PC-3 (cell line): ENCODE data around the gene FCHO1. TPM values are rescaled to one million over a fixed set of nuclear protein-coding genes. Genes with fewer than 3 reads are reported as not detected.
A peak's percentile ranks its signal among the peaks of the same experiment; 100 is the strongest.
"Not testable (repeated sequence)": the region's sequence is repeated elsewhere in the genome, so short reads cannot be mapped to it uniquely, and the experiment has no call there.

Experiments used
- ATAC-seq: fragments of 200-7000 bp; cut with Tn5 transposase; 2 replicates; pipeline ENCODE4 v1.9.1; 2020; ENCODE audit warnings: mild to moderate bottlenecking, moderate library complexity
- BruUV-seq: library from RNA; stranded (reverse); fragments of 400-500 nt; replicated peaks from 2 replicates; lab custom pipeline; 2021; lab: Mats Ljungman, UMichigan
- CTCF ChIA-PET: fragments of 300-600 bp; sonication (Branson Sonifier 250); formaldehyde crosslinking; loops from one replicate; lab custom pipeline; 2022; ENCODE audit warnings: antibody characterized with exemption; lab: Charles Lee
- POLR2A ChIA-PET: fragments of 300-600 bp; sonication (Branson Sonifier 250); formaldehyde crosslinking; loops from one replicate; lab custom pipeline; 2022; ENCODE audit warnings: antibody characterized with exemption; ENCODE audit not compliant: unreplicated experiment; lab: Charles Lee
- DNase-seq: peaks from one replicate; pipeline ENCODE4 v3.0.0-alpha.2; 2015
- H2AFZ ChIP-seq: fragments of 300-600 bp; sonication (generic); 2 replicates; pipeline ENCODE4 v1.6.0; 2016; ENCODE audit warnings: antibody characterized with exemption, low read length
- H3F3A ChIP-seq: fragments of 300-600 bp; sonication (generic); one replicate; pipeline ENCODE4 v1.6.0; 2017; ENCODE audit warnings: antibody characterized with exemption, low read length, control low read depth, mild to moderate bottlenecking; ENCODE audit not compliant: unreplicated experiment
- H3K27ac ChIP-seq: fragments of 300-600 bp; sonication (generic); 2 replicates; pipeline ENCODE4 v1.5.1; 2016; ENCODE audit warnings: mild to moderate bottlenecking, low read length
- H3K27me3 ChIP-seq: fragments of 300-600 bp; sonication (generic); 2 replicates; pipeline ENCODE4 v1.6.1; 2016; ENCODE audit warnings: low read length, mixed read lengths
- H3K36me3 ChIP-seq: fragments of 300-600 bp; sonication (generic); 2 replicates; pipeline ENCODE4 v1.6.1; 2016; ENCODE audit warnings: low read depth, mixed run types, low read length, mixed read lengths
- H3K4me1 ChIP-seq: fragments of 300-600 bp; sonication (generic); 2 replicates; pipeline ENCODE4 v1.5.1; 2016; ENCODE audit warnings: low read length; ENCODE audit not compliant: insufficient read depth
- H3K4me2 ChIP-seq: fragments of 300-600 bp; sonication (generic); 2 replicates; pipeline ENCODE4 v1.6.0; 2016; ENCODE audit warnings: low read length
- H3K4me3 ChIP-seq: fragments of 300-600 bp; sonication (generic); 2 replicates; pipeline ENCODE4 v1.5.1; 2016; ENCODE audit warnings: mild to moderate bottlenecking, low read length, mixed read lengths
- H3K79me2 ChIP-seq: fragments of 300-600 bp; sonication (generic); 2 replicates; pipeline ENCODE4 v1.6.1; 2017; ENCODE audit warnings: low read length, mixed read lengths
- H3K9ac ChIP-seq: fragments of 300-600 bp; sonication (generic); 2 replicates; pipeline ENCODE4 v1.6.0; 2016; ENCODE audit warnings: mild to moderate bottlenecking, low read length
- H3K9me2 ChIP-seq: fragments of 300-600 bp; sonication (generic); replicated peaks from 2 replicates; pipeline ENCODE4 v1.6.1; 2016; ENCODE audit warnings: mixed run types, low read length, mixed read lengths
- H3K9me3 ChIP-seq: fragments of 300-600 bp; sonication (generic); 2 replicates; pipeline ENCODE4 v1.6.1; 2016; ENCODE audit warnings: low read length, mixed read lengths
- H4K20me1 ChIP-seq: fragments of 300-600 bp; sonication (generic); 2 replicates; pipeline ENCODE4 v1.6.1; 2016; ENCODE audit warnings: low read length, mixed read lengths
- EZH2 ChIP-seq: fragments of 300-600 bp; sonication (generic); IDR thresholded peaks from one replicate; pipeline ENCODE4 v1.6.1; 2017; ENCODE audit warnings: antibody characterized with exemption, mild to moderate bottlenecking, low read length; ENCODE audit not compliant: unreplicated experiment
- EZH2phosphoT487 ChIP-seq: fragments of 300-600 bp; sonication (generic); IDR thresholded peaks from 2 replicates; pipeline ENCODE4 v1.6.1; 2018; ENCODE audit warnings: mild to moderate bottlenecking, antibody characterized with exemption, low read length, borderline replicate concordance
- intact Hi-C: fragments of 100-400 bp; cut with micrococcal nuclease; formaldehyde crosslinking; loops from 2 replicates; pipeline ENCODE4 v1.9.0; 2023
- total RNA-seq: library from RNA; depleted of rRNA; stranded (reverse); fragments of >200 nt; gene quantifications from 2 replicates; pipeline ENCODE4 v1.2.3, GENCODE V29; 2014
- TF ChIP-seq, protein P1 (sequence below): fragments of 300-600 bp; sonication (generic); conservative IDR thresholded peaks from 2 replicates; pipeline ENCODE4 v1.5.1; 2017; ENCODE audit warnings: antibody characterized with exemption, low read depth, mild to moderate bottlenecking, low read length

FCHO1 gene
- total RNA-seq, 1 experiment from 2014 or later = 21.0 TPM

DNA sequence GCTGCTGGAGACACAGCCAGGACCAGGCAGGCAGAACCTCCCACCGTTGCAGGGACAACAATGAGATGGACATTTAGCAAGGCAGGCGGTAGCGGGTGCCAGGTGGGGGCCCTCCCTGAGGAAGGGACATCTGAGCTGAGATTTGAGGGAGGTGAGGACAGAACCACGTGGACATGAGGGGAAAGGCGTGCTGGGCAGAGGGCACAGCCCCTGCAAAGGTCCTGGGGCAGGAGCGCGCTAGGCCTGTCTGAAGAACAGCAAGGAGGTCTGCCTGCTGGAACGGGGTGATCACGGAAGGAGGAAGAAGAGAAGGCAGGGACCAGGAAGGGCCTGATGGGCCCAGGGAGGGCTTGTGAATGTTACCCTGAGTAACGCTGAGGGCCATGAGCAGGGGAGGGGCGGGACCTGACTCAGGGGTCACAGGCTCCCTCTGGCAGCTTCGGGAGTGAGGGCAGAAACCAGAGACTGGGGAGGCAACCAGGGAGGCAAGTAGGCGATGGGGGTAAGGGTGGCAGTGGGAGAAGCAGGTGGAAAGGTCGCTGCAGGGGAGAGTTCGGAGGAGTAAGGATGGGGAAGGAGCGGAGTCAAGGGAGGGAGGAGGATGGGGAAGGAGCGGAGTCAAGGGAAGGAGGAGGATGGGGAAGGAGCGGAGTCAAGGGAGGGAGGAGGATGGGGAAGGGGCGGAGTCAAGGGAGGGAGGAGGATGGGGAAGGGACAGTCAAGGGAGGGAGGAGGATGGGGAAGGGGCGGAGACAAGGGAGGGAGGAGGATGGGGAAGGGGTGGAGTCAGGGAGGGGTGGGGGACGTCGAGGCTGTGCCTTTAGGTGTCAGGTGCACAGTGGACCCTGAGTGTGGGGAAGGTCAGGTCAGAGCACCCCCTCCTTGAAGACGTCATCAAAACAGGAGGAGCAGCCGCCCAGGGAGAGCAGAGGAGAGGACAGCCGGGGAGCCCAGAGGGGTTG lies 28.0 kb downstream of the FCHO1 start:
- ChIA-PET POLR2A (no interaction called here), CTCF (no interaction called here)
- Histone ChIP-seq H3K4me3 (peak overlapping the region; percentile 62), H3F3A (no peaks in the 10 kb centered on the region), H3K79me2 (no peaks in the 10 kb centered on the region), H2AFZ (peak overlapping the region; percentile 87), H3K4me1 (peaks cover 23% of the 10 kb centered on the region), H3K9me2 (no peaks in the 10 kb centered on the region), H4K20me1 (no peaks in the 10 kb centered on the region), H3K9me3 (no peaks in the 10 kb centered on the region), H3K27me3 (no peaks in the 10 kb centered on the region), H3K4me2 (peak overlapping the region; percentile 81), H3K36me3 (no peaks in the 10 kb centered on the region), H3K27ac (peak overlapping the region; percentile 56), H3K9ac (peak overlapping the region; percentile 68)
- no TSS peak for BruUV-seq
- intact Hi-C loops = loop anchor here (2.0 to 5.0 kb wide), 3 partner anchors 18 to 267 kb away; partner anchors contain the start of genes PGLS and RPL18A
- TF ChIP-seq, protein P1, sequence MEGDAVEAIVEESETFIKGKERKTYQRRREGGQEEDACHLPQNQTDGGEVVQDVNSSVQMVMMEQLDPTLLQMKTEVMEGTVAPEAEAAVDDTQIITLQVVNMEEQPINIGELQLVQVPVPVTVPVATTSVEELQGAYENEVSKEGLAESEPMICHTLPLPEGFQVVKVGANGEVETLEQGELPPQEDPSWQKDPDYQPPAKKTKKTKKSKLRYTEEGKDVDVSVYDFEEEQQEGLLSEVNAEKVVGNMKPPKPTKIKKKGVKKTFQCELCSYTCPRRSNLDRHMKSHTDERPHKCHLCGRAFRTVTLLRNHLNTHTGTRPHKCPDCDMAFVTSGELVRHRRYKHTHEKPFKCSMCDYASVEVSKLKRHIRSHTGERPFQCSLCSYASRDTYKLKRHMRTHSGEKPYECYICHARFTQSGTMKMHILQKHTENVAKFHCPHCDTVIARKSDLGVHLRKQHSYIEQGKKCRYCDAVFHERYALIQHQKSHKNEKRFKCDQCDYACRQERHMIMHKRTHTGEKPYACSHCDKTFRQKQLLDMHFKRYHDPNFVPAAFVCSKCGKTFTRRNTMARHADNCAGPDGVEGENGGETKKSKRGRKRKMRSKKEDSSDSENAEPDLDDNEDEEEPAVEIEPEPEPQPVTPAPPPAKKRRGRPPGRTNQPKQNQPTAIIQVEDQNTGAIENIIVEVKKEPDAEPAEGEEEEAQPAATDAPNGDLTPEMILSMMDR = no peak
- TF ChIP-seq EZH2 (no peak), EZH2phosphoT487 (no peak)
- DNase-seq (peak; percentile 84), ATAC-seq (peak; percentile 16)

DNA sequence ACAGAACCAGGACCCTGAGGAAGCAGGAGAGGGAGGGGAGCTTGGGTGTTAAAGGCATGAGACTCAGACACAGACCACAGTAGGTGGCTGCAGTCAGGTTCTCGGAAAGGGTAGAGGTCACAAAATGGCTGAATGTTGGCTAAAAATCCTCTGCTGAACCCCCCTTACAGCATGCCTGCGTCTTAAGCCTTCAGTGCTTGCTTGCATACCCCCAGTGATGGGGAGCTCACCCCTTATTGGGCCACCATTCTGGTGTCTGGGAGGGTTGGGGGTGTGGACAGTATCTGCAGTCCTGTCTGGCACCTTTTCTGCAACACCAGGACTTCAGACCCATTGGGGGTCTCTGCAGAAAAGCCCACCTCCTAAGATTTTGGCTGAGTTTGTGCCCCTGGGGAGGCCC lies 29.5 kb downstream of the FCHO1 start:
- Histone ChIP-seq H3K9ac (no peak overlapping the region), H3K4me1 (peaks cover 23% of the 10 kb centered on the region), H3K79me2 (no peaks in the 10 kb centered on the region), H3K36me3 (no peaks in the 10 kb centered on the region), H2AFZ (no peak overlapping the region), H4K20me1 (no peaks in the 10 kb centered on the region), H3K9me3 (no peaks in the 10 kb centered on the region), H3K27me3 (no peaks in the 10 kb centered on the region), H3K9me2 (no peaks in the 10 kb centered on the region), H3K4me3 (no peak overlapping the region), H3K4me2 (no peak overlapping the region), H3K27ac (no peak overlapping the region), H3F3A (no peaks in the 10 kb centered on the region)
- ChIA-PET POLR2A (no interaction called here), CTCF (no interaction called here)
- intact Hi-C loops = no loop called here
- TF ChIP-seq, protein P1 = no peak
- TF ChIP-seq EZH2phosphoT487 = no peak
- no peak for TF ChIP-seq EZH2
- BruUV-seq = no TSS peak
- ATAC-seq (no peak), DNase-seq (no peak)

DNA sequence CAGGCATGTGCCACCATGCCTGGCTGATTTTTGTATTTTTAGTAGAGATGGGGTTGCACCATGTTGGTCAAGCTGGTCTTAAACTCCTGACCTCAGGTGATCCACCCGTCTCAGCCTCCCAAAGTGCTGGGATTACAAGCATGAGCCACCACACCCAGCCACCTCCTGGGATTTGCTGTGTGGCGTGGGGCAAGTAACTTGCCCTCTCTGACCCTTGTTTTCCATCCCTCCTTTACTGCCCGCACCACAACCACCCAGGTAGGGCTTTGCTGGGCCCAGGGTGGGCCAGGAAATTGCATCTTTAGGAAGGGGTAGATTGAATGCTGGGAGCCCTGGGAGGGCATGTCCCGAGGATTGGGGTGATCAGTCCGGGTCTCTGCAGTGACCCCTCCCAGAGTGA lies 32.4 kb downstream of the FCHO1 start:
- H2AFZ ChIP-seq, POLR2A ChIA-PET, ATAC-seq, H3K4me3 ChIP-seq, CTCF ChIA-PET, H3K9ac ChIP-seq, H3K27ac ChIP-seq, H3K36me3 ChIP-seq, intact Hi-C loops, H3K9me3 ChIP-seq, H4K20me1 ChIP-seq, DNase-seq, H3K79me2 ChIP-seq, H3K9me2 ChIP-seq, H3K27me3 ChIP-seq, BruUV-seq, H3K4me2 ChIP-seq, H3F3A ChIP-seq: not testable (repeated sequence)
- H3K4me1 ChIP-seq = peaks cover 10% of the 10 kb centered on the region
